CD4-positive, alpha-beta memory T cell (primary cell): ENCODE results near the gene NLRP5. TPM values are rescaled to one million over a fixed set of nuclear protein-coding genes. Genes with fewer than 3 reads are reported as not detected.

Experiments
- CTCF ChIA-PET: fragments of 350-600 bp; sonication (Branson Sonifier 250); formaldehyde crosslinking; loops from one replicate; lab custom pipeline; 2021; ENCODE audit warnings: inconsistent platforms; ENCODE audit not compliant: partially characterized antibody; lab: Charles Lee
- POLR2A ChIA-PET: fragments of 350-600 bp; sonication (Branson Sonifier 250); formaldehyde crosslinking; loops from one replicate; lab custom pipeline; 2021; ENCODE audit not compliant: partially characterized antibody; lab: Charles Lee
- DNase-seq, 5 donors: peaks; one replicate each; pipeline versions ENCODE4 v3.0.0 to v3.0.0-alpha.2; 2020 to 2022; ENCODE audit warnings: mixed read lengths in 1 of 5
- H3K27ac ChIP-seq: one replicate; pipeline ENCODE4 v1.7.0; 2013; ENCODE audit warnings: low read depth, low read length
- H3K27me3 ChIP-seq: 2 replicates; pipeline ENCODE4 v1.7.0; 2013; ENCODE audit warnings: mild to moderate bottlenecking, low read length, moderate library complexity; ENCODE audit not compliant: insufficient read depth
- H3K36me3 ChIP-seq: 2 replicates; pipeline ENCODE4 v1.7.0; 2013; ENCODE audit warnings: mild to moderate bottlenecking, low read length, moderate library complexity; ENCODE audit not compliant: insufficient read depth
- H3K4me1 ChIP-seq: 2 replicates; pipeline ENCODE4 v1.7.0; 2013; ENCODE audit warnings: mild to moderate bottlenecking, low read length, moderate library complexity; ENCODE audit not compliant: insufficient read depth
- H3K4me3 ChIP-seq, 2 donors: one replicate each; pipeline ENCODE4 v1.7.0; 2013; ENCODE audit warnings: low read length in 2 of 2, mild to moderate bottlenecking in 1 of 2
- H3K9me3 ChIP-seq, 2 donors: one replicate each; pipeline ENCODE4 v1.7.0; 2013; ENCODE audit warnings: low read length in 2 of 2, control low read depth in 1 of 2; ENCODE audit not compliant: control insufficient read depth in 1 of 2
- H3K27ac Mint-ChIP-seq, 7 donors: one replicate each; pipeline ENCODE4 v1.8.0; 2020 to 2021; ENCODE audit warnings: mixed read lengths in 7 of 7, mild to moderate bottlenecking in 6 of 7, inconsistent platforms in 3 of 7, moderate library complexity in 3 of 7
- H3K27me3 Mint-ChIP-seq, 2 donors: one replicate each; pipeline ENCODE4 v1.8.0; 2020 to 2021; ENCODE audit warnings: mixed read lengths in 2 of 2
- H3K36me3 Mint-ChIP-seq, 2 donors: one replicate each; pipeline ENCODE4 v1.8.0; 2020 to 2021; ENCODE audit warnings: mixed read lengths in 2 of 2, inconsistent platforms in 1 of 2, mild to moderate bottlenecking in 1 of 2
- H3K4me1 Mint-ChIP-seq, 4 donors: one replicate each; pipeline ENCODE4 v1.8.0; 2020 to 2021; ENCODE audit warnings: mixed read lengths in 4 of 4, mild to moderate bottlenecking in 1 of 4
- H3K4me3 Mint-ChIP-seq, 8 donors: one replicate each; pipeline ENCODE4 v1.8.0; 2020 to 2021; ENCODE audit warnings: mixed read lengths in 8 of 8, mild to moderate bottlenecking in 7 of 8, moderate library complexity in 6 of 8, inconsistent platforms in 3 of 8
- H3K9me3 Mint-ChIP-seq, 8 donors: one replicate each; pipeline ENCODE4 v1.8.0; 2020 to 2021; ENCODE audit warnings: mixed read lengths in 8 of 8, mild to moderate bottlenecking in 5 of 8, inconsistent platforms in 3 of 8, moderate library complexity in 1 of 8
- intact Hi-C: fragments of 100-400 bp; cut with micrococcal nuclease; formaldehyde crosslinking; loops from one replicate; pipeline ENCODE4 v1.15.1; 2023
- polyA plus RNA-seq, 2 donors: library from polyadenylated mRNA; unstranded; fragments of 300-500 nt; fragmentation: Illumina TruSeq; gene quantifications; one replicate each; pipeline ENCODE4 v1.2.3, GENCODE V29; 2021
- total RNA-seq, 2 experiments: library from RNA; stranded (reverse); gene quantifications; one replicate each; pipeline ENCODE4 v1.2.3, GENCODE V29; 2021

NLRP5 gene
- total and polyA plus RNA-seq, 4 experiments from 2014 or later = not detected

DNA sequence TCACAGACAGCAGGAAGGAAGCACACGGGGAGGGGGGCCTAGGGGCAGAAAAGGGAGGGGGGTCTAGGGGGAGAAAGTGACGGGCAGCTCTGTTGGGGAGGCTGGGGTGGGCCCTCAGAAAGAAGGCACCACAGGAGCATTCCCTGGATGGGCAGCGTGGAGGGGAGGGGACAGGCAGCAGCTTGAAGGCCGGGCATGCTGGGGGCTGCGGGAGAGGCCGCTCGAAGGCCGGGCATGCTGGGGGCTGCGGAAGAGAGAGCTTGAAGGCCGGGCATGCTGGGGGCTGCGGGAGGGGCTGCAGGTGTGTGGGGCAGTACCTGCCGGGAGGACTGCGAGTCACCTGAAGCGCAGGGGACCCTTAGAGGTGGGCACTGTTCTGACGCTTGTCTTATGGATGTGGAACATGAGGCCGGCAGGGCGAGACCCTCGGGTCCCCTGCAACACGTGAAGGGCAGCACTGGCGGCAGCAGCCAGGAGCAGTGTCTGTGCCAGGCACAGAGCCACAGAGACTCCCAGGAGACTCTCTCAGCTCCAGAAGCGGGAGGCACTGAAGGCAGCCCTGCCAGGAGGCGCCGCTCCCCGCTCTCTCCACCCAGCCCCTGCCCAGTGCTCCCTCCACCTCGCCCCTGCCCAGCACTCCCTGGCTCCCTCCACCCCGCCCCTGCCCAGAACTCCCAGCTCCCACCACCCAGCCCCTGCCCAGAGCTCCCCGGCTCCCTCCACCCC is 121.2 kb downstream of the NLRP5 start:
- Mint-ChIP-seq H3K4me3 (no peak overlapping the region), H3K27me3 (no peaks in the 10 kb centered on the region), H3K9me3 (no peaks in the 10 kb centered on the region), H3K36me3 (peaks cover 0 to 8% of the 10 kb centered on the region in 2 donors), H3K27ac (peak overlapping the region in 1 of 7 donors; percentile 64), H3K4me1 (peaks cover 16 to 58% (median 23%) of the 10 kb centered on the region in 4 donors)
- no peaks in the 10 kb centered on the region for H3K27me3 ChIP-seq
- peaks cover 9% of the 10 kb centered on the region for H3K4me1 ChIP-seq
- ChIA-PET POLR2A (no interaction called here), CTCF (no interaction called here)
- no peaks in the 10 kb centered on the region for H3K9me3 ChIP-seq
- no peak overlapping the region for H3K4me3 ChIP-seq
- no peak overlapping the region for H3K27ac ChIP-seq
- H3K36me3 ChIP-seq = peaks cover under 1% of the 10 kb centered on the region
- intact Hi-C loops = no loop called here
- no peak for DNase-seq

DNA sequence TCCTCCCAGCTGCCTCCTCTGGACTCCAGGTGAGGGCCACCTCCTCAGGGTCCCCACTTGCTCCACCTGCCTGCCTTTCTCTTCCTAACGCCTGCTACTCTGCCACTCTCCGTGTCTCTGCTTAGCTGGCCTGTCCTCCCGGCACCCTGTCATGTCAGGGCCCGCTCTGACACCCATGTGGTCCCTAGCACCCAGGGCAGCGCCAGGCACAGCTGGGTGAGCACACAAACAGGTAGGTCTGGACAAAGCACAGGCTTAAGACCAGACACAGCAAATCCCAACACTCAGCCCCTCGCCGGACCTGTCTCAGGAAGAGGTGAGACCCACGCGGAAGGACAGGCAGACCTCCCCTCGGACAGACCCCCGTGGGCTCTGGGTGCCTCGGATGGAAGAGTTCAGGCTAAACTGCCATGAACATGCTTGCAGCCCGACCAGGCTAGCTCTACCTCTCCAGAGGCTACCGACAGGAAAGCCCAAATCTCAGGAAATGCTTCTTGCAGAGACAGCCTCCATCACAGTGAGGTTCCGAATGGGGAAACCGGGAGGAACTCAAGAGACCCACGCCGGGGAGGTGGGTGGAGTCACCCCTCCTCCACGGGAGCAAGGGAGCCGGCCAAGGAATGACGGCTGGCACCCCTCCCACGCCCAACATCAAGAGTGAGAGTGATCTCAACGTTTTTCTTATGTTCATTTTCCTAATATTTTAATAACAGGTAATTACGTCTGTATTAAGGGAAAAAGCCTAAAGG is 122.0 kb downstream of the NLRP5 start:
- no peaks in the 10 kb centered on the region for H3K27me3 Mint-ChIP-seq
- CTCF ChIA-PET = no interaction called here

DNA sequence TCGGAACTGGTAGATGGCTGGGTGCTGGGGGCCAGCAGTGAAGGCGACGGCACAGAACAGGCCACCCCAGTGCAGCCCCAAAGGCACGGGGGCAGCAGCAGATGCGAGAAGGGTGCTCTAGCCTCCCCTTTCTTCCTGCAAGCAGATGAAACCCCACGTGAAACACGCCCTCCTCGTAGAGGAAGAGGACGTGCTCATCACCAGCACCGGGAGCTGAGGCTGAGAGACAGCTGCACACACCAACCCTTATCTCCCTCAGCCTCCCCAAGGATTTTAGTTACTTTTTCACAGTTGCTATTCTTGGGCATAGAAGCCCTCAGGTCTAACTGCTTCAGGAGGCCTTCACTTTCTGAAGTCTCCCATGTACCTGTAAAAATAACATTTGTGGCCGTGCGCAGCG is 122.7 kb downstream of the NLRP5 start:
- DNase-seq = no peak
- H3K9me3 ChIP-seq = no peaks in the 10 kb centered on the region
- Mint-ChIP-seq H3K27me3 (no peaks in the 10 kb centered on the region), H3K4me3 (no peak overlapping the region), H3K36me3 (peaks cover 0 to 8% of the 10 kb centered on the region in 2 donors), H3K9me3 (no peaks in the 10 kb centered on the region), H3K27ac (no peak overlapping the region), H3K4me1 (peaks cover 26 to 72% (median 35%) of the 10 kb centered on the region in 4 donors)
- ChIA-PET CTCF (no interaction called here), POLR2A (no interaction called here)
- H3K4me1 ChIP-seq = peaks cover 20% of the 10 kb centered on the region
- no peak overlapping the region for H3K27ac ChIP-seq
- H3K27me3 ChIP-seq = no peaks in the 10 kb centered on the region
- no peak overlapping the region for H3K4me3 ChIP-seq
- H3K36me3 ChIP-seq = no peaks in the 10 kb centered on the region
- intact Hi-C loops = no loop called here

More for the DNA sequence above, 122.0 kb downstream of the NLRP5 start:
- POLR2A ChIA-PET = no interaction called here
- no peaks in the 10 kb centered on the region for H3K9me3 Mint-ChIP-seq
- Histone ChIP-seq H3K27me3 (no peaks in the 10 kb centered on the region), H3K9me3 (no peaks in the 10 kb centered on the region), H3K36me3 (no peaks in the 10 kb centered on the region), H3K27ac (no peak overlapping the region), H3K4me1 (peaks cover 17% of the 10 kb centered on the region), H3K4me3 (no peak overlapping the region)
- intact Hi-C loops = no loop called here
- peak overlapping the region in 3 of 7 donors; percentile 36 to 84 (median 64) for H3K27ac Mint-ChIP-seq
- no peak for DNase-seq
- H3K4me3 Mint-ChIP-seq = no peak overlapping the region
- H3K4me1 Mint-ChIP-seq = peaks cover 23 to 66% (median 31%) of the 10 kb centered on the region in 4 donors
- H3K36me3 Mint-ChIP-seq = peaks cover 0 to 8% of the 10 kb centered on the region in 2 donors

DNA sequence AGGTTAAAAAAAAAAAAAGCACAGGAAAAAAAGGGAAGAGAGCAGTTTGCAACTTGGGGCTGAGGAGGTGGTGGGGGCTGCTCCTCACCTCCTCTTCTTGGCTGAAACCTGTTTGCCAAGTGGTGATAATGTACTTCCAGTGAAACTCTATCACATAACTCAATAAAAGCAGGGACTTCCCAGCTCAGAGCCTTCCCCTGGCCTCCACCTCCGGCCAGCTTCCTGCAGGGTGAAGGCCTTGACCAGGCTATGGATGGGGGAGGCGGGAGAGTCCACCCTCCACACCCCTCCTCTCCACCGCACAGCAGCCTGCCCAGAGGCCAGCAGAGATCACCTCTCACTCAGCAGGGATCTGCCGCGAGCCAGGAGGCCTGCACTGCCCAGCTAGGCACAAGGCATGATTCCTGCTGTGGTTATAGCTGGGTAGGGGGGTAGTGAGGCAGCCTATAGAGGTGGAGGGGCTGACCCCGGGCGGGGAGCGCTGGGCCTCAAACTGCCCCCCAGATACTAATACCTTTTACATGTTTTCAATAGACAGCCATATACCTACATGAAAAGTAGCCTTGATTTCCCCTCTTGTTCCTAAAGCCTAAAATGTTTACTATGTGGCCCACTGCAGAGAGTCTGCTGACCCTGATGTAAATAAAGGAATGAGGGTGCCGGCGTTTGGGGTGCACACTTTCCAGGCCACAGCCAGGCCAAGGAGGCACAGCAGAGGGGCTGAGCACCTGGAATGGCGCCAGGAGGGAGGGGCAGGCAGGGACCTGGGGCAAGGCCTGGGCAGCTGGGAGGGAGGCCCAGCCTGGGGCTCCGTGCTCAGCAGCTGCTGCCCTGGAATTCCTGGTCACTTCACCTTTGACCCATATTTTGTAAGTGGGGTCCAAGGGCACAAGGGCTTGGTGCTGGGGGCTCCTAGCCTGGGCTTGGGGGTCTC is 124.2 kb downstream of the NLRP5 start:
- Mint-ChIP-seq H3K9me3 (no peaks in the 10 kb centered on the region), H3K4me3 (peak overlapping the region in 1 of 8 donors; percentile 28), H3K4me1 (peaks cover 27 to 71% (median 37%) of the 10 kb centered on the region in 4 donors), H3K27me3 (no peaks in the 10 kb centered on the region), H3K36me3 (peaks cover 0 to 4% of the 10 kb centered on the region in 2 donors), H3K27ac (peak overlapping the region in 4 of 7 donors; percentile 8 to 77 (median 46))
- Histone ChIP-seq H3K4me3 (no peak overlapping the region), H3K36me3 (no peaks in the 10 kb centered on the region), H3K27ac (no peak overlapping the region), H3K9me3 (no peaks in the 10 kb centered on the region), H3K4me1 (peaks cover 15% of the 10 kb centered on the region), H3K27me3 (no peaks in the 10 kb centered on the region)
- ChIA-PET POLR2A (no interaction called here), CTCF (no interaction called here)
- intact Hi-C loops = no loop called here
- DNase-seq = no peak

Other genes with a start within 250 kb of the NLRP5 start
- gene NLRP9, start 248.4 kb upstream of the NLRP5 start, total RNA-seq = not detected
- gene NLRP9, start 248.4 kb upstream of the NLRP5 start, polyA plus RNA-seq = not detected
- gene RFPL4A, start 227.7 kb upstream of the NLRP5 start, total RNA-seq = not detected
- not detected for gene RFPL4A, start 227.7 kb upstream of the NLRP5 start, polyA plus RNA-seq
- gene RFPL4AL1, start 217.7 kb upstream of the NLRP5 start, total RNA-seq = not detected
- gene RFPL4AL1, start 217.7 kb upstream of the NLRP5 start, polyA plus RNA-seq = not detected
- not detected for gene NLRP11, start 154.8 kb upstream of the NLRP5 start, total RNA-seq
- gene NLRP11, start 154.8 kb upstream of the NLRP5 start, polyA plus RNA-seq = not detected
- not detected for gene NLRP4, start 150.2 kb upstream of the NLRP5 start, total RNA-seq
- not detected for gene NLRP4, start 150.2 kb upstream of the NLRP5 start, polyA plus RNA-seq
- gene NLRP13, start 54.4 kb upstream of the NLRP5 start, total RNA-seq = not detected
- gene NLRP13, start 54.4 kb upstream of the NLRP5 start, polyA plus RNA-seq = not detected
- not detected for gene NLRP8, start 38.9 kb upstream of the NLRP5 start, total RNA-seq
- not detected for gene NLRP8, start 38.9 kb upstream of the NLRP5 start, polyA plus RNA-seq
- gene ZNF787, start 134.5 kb downstream of the NLRP5 start, total RNA-seq = 10 to 100 TPM; 29.6 to 34.1 TPM
- 1 to 10 TPM in 1 of 2 donors, under 1 TPM in 1; 0.67 to 3.1 TPM for gene ZNF787, start 134.5 kb downstream of the NLRP5 start, polyA plus RNA-seq
- gene ZNF444, start 154.5 kb downstream of the NLRP5 start, total RNA-seq = 10 to 100 TPM; 33.2 to 42.8 TPM
- gene ZNF444, start 154.5 kb downstream of the NLRP5 start, polyA plus RNA-seq = 10 to 100 TPM in 1 of 2 donors, 1 to 10 TPM in 1; 6.2 to 20.8 TPM
- gene GALP, start 189.2 kb downstream of the NLRP5 start, total RNA-seq = not detected
- not detected for gene GALP, start 189.2 kb downstream of the NLRP5 start, polyA plus RNA-seq
- gene ZSCAN5B, start 211.0 kb downstream of the NLRP5 start, total RNA-seq = not detected
- not detected for gene ZSCAN5B, start 211.0 kb downstream of the NLRP5 start, polyA plus RNA-seq
- not detected for gene ZSCAN5C, start 215.5 kb downstream of the NLRP5 start, total RNA-seq
- gene ZSCAN5C, start 215.5 kb downstream of the NLRP5 start, polyA plus RNA-seq = not detected